ENCODE measurements around the gene ANAPC2.

Gene ANAPC2

DNA sequence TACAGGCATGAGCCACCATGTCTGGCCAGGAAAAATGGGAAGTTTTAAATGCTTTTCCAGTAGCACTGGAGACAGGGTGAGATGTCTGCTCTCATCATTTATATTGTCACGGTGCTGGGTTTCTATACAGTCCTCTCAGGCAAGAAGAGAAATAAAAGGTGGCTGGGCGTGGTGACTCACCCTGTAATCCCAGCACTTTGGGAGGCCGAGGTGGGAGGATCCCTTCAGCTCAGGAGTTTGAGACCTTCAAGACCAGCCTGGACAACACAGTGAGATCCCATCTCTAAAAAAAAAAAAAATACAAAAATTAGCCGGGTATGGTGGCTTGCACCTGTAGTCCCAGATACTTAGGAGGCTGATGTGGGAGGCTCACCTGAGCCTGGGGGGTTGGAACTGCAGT, 54.2 kb downstream of the ANAPC2 start:
- Histone ChIP-seq H3K36me3 (replicated peaks; ENCODE audit: insufficient read depth, low read length) (no peaks in the 10 kb centered on the region), H3K79me2 (ENCODE audit: low read length) (no peaks in the 10 kb centered on the region), H3K9me3 (replicated peaks; ENCODE audit: insufficient read depth, low read length) (no peaks in the 10 kb centered on the region), H3K27ac (ENCODE audit: low read length) (no peak overlapping the region), H3F3A (ENCODE audit: insufficient read depth, low read length) (no peaks in the 10 kb centered on the region), H3K4me3 (ENCODE audit: low read length) (no peak overlapping the region), H3K27me3 (replicated peaks; ENCODE audit: insufficient read depth, low read length) (peaks cover 71% of the 10 kb centered on the region), H3K9ac (ENCODE audit: low read length) (no peak overlapping the region), H2AFZ (ENCODE audit: low read length) (no peak overlapping the region), H3K9me2 (replicated peaks; ENCODE audit: insufficient read depth, low read length) (no peaks in the 10 kb centered on the region), H3K4me1 (ENCODE audit: low read length) (no peaks in the 10 kb centered on the region), H3K4me2 (ENCODE audit: low read depth, low read length) (no peak overlapping the region), H4K20me1 (ENCODE audit: insufficient read depth, low read length) (no peaks in the 10 kb centered on the region)
- TF ChIP-seq EZH2phosphoT487 (IDR thresholded peaks at IDR 0.05; ENCODE audit: low read length) = no peak
- no peak for TF ChIP-seq CTCF (IDR thresholded peaks at IDR 0.05; ENCODE audit: low read length)
- no peak for TF ChIP-seq EZH2 (optimal IDR thresholded peaks at IDR 0.05; ENCODE audit: low read depth, low read length)
- DNase-seq = no peak

DNA sequence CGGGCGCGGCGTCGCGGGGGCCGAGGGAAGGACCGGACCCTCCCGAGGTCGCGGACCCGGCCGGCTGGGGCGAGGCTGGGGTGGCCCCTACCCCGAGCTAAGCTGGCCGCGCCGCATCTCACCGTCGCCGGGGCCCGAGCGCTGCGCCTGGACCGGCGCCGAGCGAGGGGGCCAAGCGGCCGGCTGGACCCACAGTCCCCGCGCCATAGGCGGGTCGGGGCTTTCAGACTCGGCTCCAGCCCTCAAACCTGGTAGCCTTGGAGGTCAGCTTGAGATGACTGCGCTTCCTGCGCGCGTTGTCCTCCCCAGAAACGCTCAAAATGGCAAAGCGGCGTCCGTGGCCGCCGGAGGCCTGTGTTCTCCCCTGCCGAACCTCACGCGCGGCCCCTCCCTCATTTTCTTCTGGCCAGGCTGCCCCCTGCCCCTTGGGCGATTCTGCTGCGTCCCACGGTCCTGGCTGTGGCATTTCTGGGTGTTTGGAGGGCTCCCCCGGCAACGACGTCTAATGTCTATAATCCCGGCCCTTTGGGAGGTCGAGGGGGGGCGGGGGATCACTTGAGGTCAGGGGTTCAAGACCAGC, 58.1 kb downstream of the ANAPC2 start:
- Histone ChIP-seq H3K4me3 (ENCODE audit: low read length) (peak overlapping the region; percentile 75), H3K9me3 (replicated peaks; ENCODE audit: insufficient read depth, low read length) (no peaks in the 10 kb centered on the region), H3K27ac (ENCODE audit: low read length) (no peak overlapping the region), H3K79me2 (ENCODE audit: low read length) (no peaks in the 10 kb centered on the region), H3K4me1 (ENCODE audit: low read length) (0 out of 2 replicates have a peak, but pooled peaks cover 8% of the 10 kb centered on the region), H3K4me2 (ENCODE audit: low read depth, low read length) (peak overlapping the region; percentile 83; the same call in 1 of the 2 replicates), H3F3A (ENCODE audit: insufficient read depth, low read length) (peaks cover 9% of the 10 kb centered on the region; the same call in 1 of the 2 replicates), H4K20me1 (ENCODE audit: insufficient read depth, low read length) (no peaks in the 10 kb centered on the region), H3K27me3 (replicated peaks; ENCODE audit: insufficient read depth, low read length) (peaks cover 54% of the 10 kb centered on the region), H3K36me3 (replicated peaks; ENCODE audit: insufficient read depth, low read length) (no peaks in the 10 kb centered on the region), H2AFZ (ENCODE audit: low read length) (peak overlapping the region; percentile 80; the same call in 1 of the 2 replicates), H3K9ac (ENCODE audit: low read length) (no peak overlapping the region), H3K9me2 (replicated peaks; ENCODE audit: insufficient read depth, low read length) (no peaks in the 10 kb centered on the region)
- no peak for TF ChIP-seq CTCF (IDR thresholded peaks at IDR 0.05; ENCODE audit: low read length)
- DNase-seq = no peak

GRCh38 chr9:137129456-137130175, 58.7 kb downstream of the ANAPC2 start:
- H3K4me1 ChIP-seq (ENCODE audit: low read length) = 0 out of 2 replicates have a peak, but pooled peaks cover 8% of the 10 kb centered on the region
- peak overlapping the region; percentile 75 for H3K4me3 ChIP-seq (ENCODE audit: low read length)
- peaks cover 48% of the 10 kb centered on the region for H3K27me3 ChIP-seq (replicated peaks; ENCODE audit: insufficient read depth, low read length)
- H4K20me1 ChIP-seq (ENCODE audit: insufficient read depth, low read length) = no peaks in the 10 kb centered on the region
- H3F3A ChIP-seq (ENCODE audit: insufficient read depth, low read length) = peaks cover 9% of the 10 kb centered on the region; the same call in 1 of the 2 replicates
- H2AFZ ChIP-seq (ENCODE audit: low read length) = peak overlapping the region; percentile 80
- TF ChIP-seq EZH2phosphoT487 (IDR thresholded peaks at IDR 0.05; ENCODE audit: low read length) (no peak), EZH2 (optimal IDR thresholded peaks at IDR 0.05; ENCODE audit: low read depth, low read length) (no peak), CTCF (IDR thresholded peaks at IDR 0.05; ENCODE audit: low read length) (no peak)
- no peaks in the 10 kb centered on the region for H3K36me3 ChIP-seq (replicated peaks; ENCODE audit: insufficient read depth, low read length)
- no peak overlapping the region for H3K27ac ChIP-seq (ENCODE audit: low read length)
- peak overlapping the region; percentile 47; the same call in 1 of the 2 replicates for H3K9ac ChIP-seq (ENCODE audit: low read length)
- peak overlapping the region; percentile 83 for H3K4me2 ChIP-seq (ENCODE audit: low read depth, low read length)
- peak; percentile 87 for DNase-seq
- H3K9me2 ChIP-seq (replicated peaks; ENCODE audit: insufficient read depth, low read length) = no peaks in the 10 kb centered on the region
- H3K9me3 ChIP-seq (replicated peaks; ENCODE audit: insufficient read depth, low read length) = no peaks in the 10 kb centered on the region
- no peaks in the 10 kb centered on the region for H3K79me2 ChIP-seq (ENCODE audit: low read length)

Data from MM.1S (cell line).